PC-3 (cell line): ENCODE measurements around the gene NPFFR2. TPM values are rescaled to one million over a fixed set of nuclear protein-coding genes. Genes with fewer than 3 reads are reported as not detected.
A peak's percentile ranks its signal among the peaks of the same experiment; 100 is the strongest.

ENCODE experiments used
- ATAC-seq: fragments of 200-7000 bp; cut with Tn5 transposase; 2 replicates; pipeline ENCODE4 v1.9.1; 2020; ENCODE audit warnings: mild to moderate bottlenecking, moderate library complexity
- Bru-seq: library from RNA; stranded (reverse); fragments of 400-500 nt; gene quantifications from one replicate; lab custom pipeline; 2021; lab: Mats Ljungman, UMichigan
- BruChase-seq, 2 experiments: library from RNA; stranded (reverse); fragments of 400-500 nt; gene quantifications; one replicate each; lab custom pipeline; 2021; lab: Mats Ljungman, UMichigan
- BruUV-seq: library from RNA; stranded (reverse); fragments of 400-500 nt; replicated peaks from 2 replicates; lab custom pipeline; 2021; lab: Mats Ljungman, UMichigan
- CTCF ChIA-PET: fragments of 300-600 bp; sonication (Branson Sonifier 250); formaldehyde crosslinking; loops from one replicate; lab custom pipeline; 2022; ENCODE audit warnings: antibody characterized with exemption; lab: Charles Lee
- POLR2A ChIA-PET: fragments of 300-600 bp; sonication (Branson Sonifier 250); formaldehyde crosslinking; loops from one replicate; lab custom pipeline; 2022; ENCODE audit warnings: antibody characterized with exemption; ENCODE audit not compliant: unreplicated experiment; lab: Charles Lee
- DNase-seq: peaks from one replicate; pipeline ENCODE4 v3.0.0-alpha.2; 2015
- H2AFZ ChIP-seq: fragments of 300-600 bp; sonication (generic); 2 replicates; pipeline ENCODE4 v1.6.0; 2016; ENCODE audit warnings: antibody characterized with exemption, low read length
- H3F3A ChIP-seq: fragments of 300-600 bp; sonication (generic); one replicate; pipeline ENCODE4 v1.6.0; 2017; ENCODE audit warnings: antibody characterized with exemption, low read length, control low read depth, mild to moderate bottlenecking; ENCODE audit not compliant: unreplicated experiment
- H3K27ac ChIP-seq: fragments of 300-600 bp; sonication (generic); 2 replicates; pipeline ENCODE4 v1.5.1; 2016; ENCODE audit warnings: mild to moderate bottlenecking, low read length
- H3K27me3 ChIP-seq: fragments of 300-600 bp; sonication (generic); 2 replicates; pipeline ENCODE4 v1.6.1; 2016; ENCODE audit warnings: low read length, mixed read lengths
- H3K36me3 ChIP-seq: fragments of 300-600 bp; sonication (generic); 2 replicates; pipeline ENCODE4 v1.6.1; 2016; ENCODE audit warnings: low read depth, mixed run types, low read length, mixed read lengths
- H3K4me1 ChIP-seq: fragments of 300-600 bp; sonication (generic); 2 replicates; pipeline ENCODE4 v1.5.1; 2016; ENCODE audit warnings: low read length; ENCODE audit not compliant: insufficient read depth
- H3K4me2 ChIP-seq: fragments of 300-600 bp; sonication (generic); 2 replicates; pipeline ENCODE4 v1.6.0; 2016; ENCODE audit warnings: low read length
- H3K4me3 ChIP-seq: fragments of 300-600 bp; sonication (generic); 2 replicates; pipeline ENCODE4 v1.5.1; 2016; ENCODE audit warnings: mild to moderate bottlenecking, low read length, mixed read lengths
- H3K79me2 ChIP-seq: fragments of 300-600 bp; sonication (generic); 2 replicates; pipeline ENCODE4 v1.6.1; 2017; ENCODE audit warnings: low read length, mixed read lengths
- H3K9ac ChIP-seq: fragments of 300-600 bp; sonication (generic); 2 replicates; pipeline ENCODE4 v1.6.0; 2016; ENCODE audit warnings: mild to moderate bottlenecking, low read length
- H3K9me2 ChIP-seq: fragments of 300-600 bp; sonication (generic); replicated peaks from 2 replicates; pipeline ENCODE4 v1.6.1; 2016; ENCODE audit warnings: mixed run types, low read length, mixed read lengths
- H3K9me3 ChIP-seq: fragments of 300-600 bp; sonication (generic); 2 replicates; pipeline ENCODE4 v1.6.1; 2016; ENCODE audit warnings: low read length, mixed read lengths
- H4K20me1 ChIP-seq: fragments of 300-600 bp; sonication (generic); 2 replicates; pipeline ENCODE4 v1.6.1; 2016; ENCODE audit warnings: low read length, mixed read lengths
- EZH2 ChIP-seq: fragments of 300-600 bp; sonication (generic); IDR thresholded peaks from one replicate; pipeline ENCODE4 v1.6.1; 2017; ENCODE audit warnings: antibody characterized with exemption, mild to moderate bottlenecking, low read length; ENCODE audit not compliant: unreplicated experiment
- EZH2phosphoT487 ChIP-seq: fragments of 300-600 bp; sonication (generic); IDR thresholded peaks from 2 replicates; pipeline ENCODE4 v1.6.1; 2018; ENCODE audit warnings: mild to moderate bottlenecking, antibody characterized with exemption, low read length, borderline replicate concordance
- intact Hi-C: fragments of 100-400 bp; cut with micrococcal nuclease; formaldehyde crosslinking; loops from 2 replicates; pipeline ENCODE4 v1.9.0; 2023
- long read RNA-seq: library from polyadenylated mRNA; unstranded; transcript quantifications from one replicate; pipeline ENCODE4 v2.0.0, GENCODE V29; 2021; ENCODE audit not compliant: unreplicated experiment
- total RNA-seq: library from RNA; depleted of rRNA; stranded (reverse); fragments of >200 nt; gene quantifications from 2 replicates; pipeline ENCODE4 v1.2.3, GENCODE V29; 2014; rRNA removed
- TF ChIP-seq, protein P1 (sequence below): fragments of 300-600 bp; sonication (generic); conservative IDR thresholded peaks from 2 replicates; pipeline ENCODE4 v1.5.1; 2017; ENCODE audit warnings: antibody characterized with exemption, low read depth, mild to moderate bottlenecking, low read length

The NPFFR2 gene
- not detected in 2 replicates for total RNA-seq
- Bru-seq, nascent RNA: percentile 7 among the genes with signal in this experiment
- BruChase-seq, experiment 1, labeled RNA remaining after a 6-hour chase: percentile 3 among the genes with signal in this experiment
- BruChase-seq, experiment 2, labeled RNA remaining after a 2-hour chase: percentile 3 among the genes with signal in this experiment
- long read RNA-seq: 0 reads

DNA sequence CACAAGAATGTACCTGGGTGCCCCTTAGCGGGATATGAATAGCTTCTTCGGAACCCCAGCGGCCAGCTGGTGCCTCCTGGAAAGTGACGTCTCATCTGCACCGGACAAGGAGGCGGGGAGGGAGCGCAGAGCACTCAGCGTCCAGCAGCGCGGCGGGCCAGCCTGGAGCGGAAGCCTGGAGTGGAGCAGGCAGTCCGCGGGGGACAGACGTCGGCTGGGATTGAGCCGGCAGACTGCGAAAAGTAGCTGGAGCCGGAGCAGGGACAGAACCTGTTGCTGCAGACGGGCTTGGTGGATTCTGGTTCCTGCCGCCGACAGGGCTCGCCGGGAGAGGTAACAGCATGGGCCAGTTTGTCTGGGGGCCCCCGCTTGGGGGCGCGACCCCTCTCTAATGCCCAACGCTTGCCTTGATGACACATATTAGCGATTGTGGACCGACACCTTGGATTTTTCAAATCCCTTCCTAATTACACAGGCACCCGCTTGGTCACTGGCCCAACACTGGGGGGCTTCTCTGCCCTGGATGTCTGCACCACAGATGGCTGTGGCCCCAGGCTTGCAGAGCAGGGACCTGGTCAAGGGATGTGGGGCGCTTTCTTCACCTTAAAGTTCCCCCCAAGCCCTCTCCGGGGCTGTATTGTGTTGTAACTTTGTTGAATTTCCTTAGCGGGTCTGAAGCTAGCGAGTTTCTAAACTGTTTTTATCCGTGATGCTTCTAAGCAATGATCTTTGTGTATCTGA, at the start of gene NPFFR2:
Gene NPFFR2, plus strand, starts transcription at position 133 of the 741 bp plus-strand sequence. CDS start 96,592 bp downstream, outside the sequence.
- ChIA-PET POLR2A (no interaction called here), CTCF (no interaction called here)
- Histone ChIP-seq H3K9me3 (no peaks in the 10 kb centered on the region), H2AFZ (no peak within 1 kb of the TSS), H3K4me3 (no peak within 1 kb of the TSS), H3K4me2 (no peak within 1 kb of the TSS), H3K4me1 (no peaks in the 10 kb centered on the region), H3K9me2 (no peaks in the 10 kb centered on the region; the same call in 1 of the 2 replicates), H3K27ac (no peak within 1 kb of the TSS), H3K79me2 (no peaks in the 10 kb centered on the region), H3K36me3 (no peaks in the 10 kb centered on the region), H4K20me1 (no peaks in the 10 kb centered on the region), H3K9ac (no peak within 1 kb of the TSS), H3F3A (no peaks in the 10 kb centered on the region), H3K27me3 (peaks cover 43% of the 10 kb centered on the region)
- TF ChIP-seq, protein P1, sequence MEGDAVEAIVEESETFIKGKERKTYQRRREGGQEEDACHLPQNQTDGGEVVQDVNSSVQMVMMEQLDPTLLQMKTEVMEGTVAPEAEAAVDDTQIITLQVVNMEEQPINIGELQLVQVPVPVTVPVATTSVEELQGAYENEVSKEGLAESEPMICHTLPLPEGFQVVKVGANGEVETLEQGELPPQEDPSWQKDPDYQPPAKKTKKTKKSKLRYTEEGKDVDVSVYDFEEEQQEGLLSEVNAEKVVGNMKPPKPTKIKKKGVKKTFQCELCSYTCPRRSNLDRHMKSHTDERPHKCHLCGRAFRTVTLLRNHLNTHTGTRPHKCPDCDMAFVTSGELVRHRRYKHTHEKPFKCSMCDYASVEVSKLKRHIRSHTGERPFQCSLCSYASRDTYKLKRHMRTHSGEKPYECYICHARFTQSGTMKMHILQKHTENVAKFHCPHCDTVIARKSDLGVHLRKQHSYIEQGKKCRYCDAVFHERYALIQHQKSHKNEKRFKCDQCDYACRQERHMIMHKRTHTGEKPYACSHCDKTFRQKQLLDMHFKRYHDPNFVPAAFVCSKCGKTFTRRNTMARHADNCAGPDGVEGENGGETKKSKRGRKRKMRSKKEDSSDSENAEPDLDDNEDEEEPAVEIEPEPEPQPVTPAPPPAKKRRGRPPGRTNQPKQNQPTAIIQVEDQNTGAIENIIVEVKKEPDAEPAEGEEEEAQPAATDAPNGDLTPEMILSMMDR: no peak
- no peak for TF ChIP-seq EZH2phosphoT487
- TF ChIP-seq EZH2: no peak
- no peak for DNase-seq
- intact Hi-C loops: no loop called here
- BruUV-seq: no TSS peak
- no peak for ATAC-seq

DNA sequence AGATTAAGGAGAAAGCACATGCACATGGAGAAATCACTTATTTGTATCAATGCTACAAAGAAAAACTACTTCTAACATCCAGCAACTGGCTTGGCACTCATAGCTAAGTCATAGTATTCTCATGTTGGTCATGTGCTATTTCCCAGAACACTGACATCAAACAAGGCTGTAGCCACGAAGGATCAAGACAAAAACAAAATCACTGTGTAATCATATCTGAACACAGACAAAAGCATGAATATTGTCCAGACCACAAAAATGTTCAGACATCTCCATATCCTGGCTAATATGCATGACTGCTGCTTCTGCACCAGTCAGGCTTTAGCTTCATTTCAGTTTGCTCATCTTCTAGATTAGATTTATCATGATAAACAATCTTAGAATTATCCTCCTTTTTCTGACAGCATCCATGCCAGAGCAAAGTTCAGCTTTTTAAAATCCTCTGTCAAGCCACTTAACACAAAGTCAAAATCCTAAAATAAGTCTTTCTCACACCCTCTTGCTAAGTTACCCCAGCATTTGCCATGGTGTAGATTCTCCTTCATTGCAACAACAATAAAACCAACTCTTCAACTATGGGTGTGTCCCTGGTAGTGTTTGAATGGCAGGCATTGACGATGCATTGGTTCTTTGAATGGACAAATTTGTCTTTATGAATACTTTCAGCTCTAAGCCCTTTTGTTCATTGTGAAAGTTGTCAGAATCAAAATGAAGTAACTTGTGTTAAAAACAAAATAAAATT, 39.1 kb upstream of the NPFFR2 start:
- intact Hi-C loops: no loop called here
- POLR2A ChIA-PET: no interaction called here

More for the DNA sequence above, 39.1 kb upstream of the NPFFR2 start:
- ATAC-seq (no peak), DNase-seq (no peak)
- no peak overlapping the region for H3K4me3 ChIP-seq
- no peaks in the 10 kb centered on the region; the same call in 1 of the 2 replicates for H3K36me3 ChIP-seq
- H2AFZ ChIP-seq: no peak overlapping the region
- H3K9ac ChIP-seq: no peak overlapping the region
- no peaks in the 10 kb centered on the region for H4K20me1 ChIP-seq
- no peaks in the 10 kb centered on the region for H3K79me2 ChIP-seq
- H3K9me2 ChIP-seq: no peaks in the 10 kb centered on the region
- CTCF ChIA-PET: no interaction called here
- H3K4me2 ChIP-seq: no peak overlapping the region
- TF ChIP-seq EZH2phosphoT487 (no peak), EZH2 (no peak)
- TF ChIP-seq, protein P1: no peak
- H3K4me1 ChIP-seq: no peaks in the 10 kb centered on the region
- BruUV-seq: no TSS peak
- H3K27me3 ChIP-seq: no peaks in the 10 kb centered on the region
- H3K9me3 ChIP-seq: peaks cover 14% of the 10 kb centered on the region
- H3K27ac ChIP-seq: no peak overlapping the region
- H3F3A ChIP-seq: no peaks in the 10 kb centered on the region
